Panc1 (cell line): ENCODE results near the gene MAGI1. TPM values are rescaled to one million over a fixed set of nuclear protein-coding genes. Genes with fewer than 3 reads are reported as not detected.

Experiments
- ATAC-seq: fragments of 200-7000 bp; cut with Tn5 transposase; 2 replicates; pipeline ENCODE4 v1.9.1; 2020; ENCODE audit warnings: mild to moderate bottlenecking, moderate library complexity
- BruUV-seq: library from RNA; stranded (reverse); fragments of 400-500 nt; replicated peaks from 2 replicates; lab custom pipeline; 2021; lab: Mats Ljungman, UMichigan
- CTCF ChIA-PET: fragments of 300-600 bp; sonication (Branson Sonifier 250); formaldehyde crosslinking; loops from one replicate; lab custom pipeline; 2022; ENCODE audit warnings: antibody characterized with exemption; lab: Charles Lee
- POLR2A ChIA-PET: fragments of 300-600 bp; sonication (Branson Sonifier 250); formaldehyde crosslinking; loops from one replicate; lab custom pipeline; 2022; ENCODE audit warnings: antibody characterized with exemption; lab: Charles Lee
- DNase-seq: peaks from one replicate; pipeline ENCODE4 v3.0.0-alpha.2; 2010; ENCODE audit warnings: low read depth, low spot score
- H3K27ac ChIP-seq: 2 replicates; pipeline ENCODE4 v1.5.1; 2011; ENCODE audit warnings: mild to moderate bottlenecking, low read length, inconsistent platforms
- H3K27me3 ChIP-seq: fragments of 200-500 bp; sonication (Bioruptor generic); 2 replicates; pipeline ENCODE4 v1.6.0; 2014; ENCODE audit warnings: low read length, inconsistent platforms; ENCODE audit not compliant: control insufficient read depth, insufficient read depth
- H3K36me3 ChIP-seq: fragments of 200-500 bp; sonication (Bioruptor generic); 2 replicates; pipeline ENCODE4 v1.5.1; 2014; ENCODE audit warnings: inconsistent platforms, mild to moderate bottlenecking, low read length, moderate library complexity; ENCODE audit not compliant: control insufficient read depth, insufficient read depth
- H3K4me1 ChIP-seq: 2 replicates; pipeline ENCODE4 v1.5.1; 2011; ENCODE audit warnings: inconsistent platforms, mild to moderate bottlenecking, low read length, moderate library complexity; ENCODE audit not compliant: control insufficient read depth, insufficient read depth
- H3K4me3 ChIP-seq, 2 experiments: 2 replicates each; pipeline ENCODE4 v1.5.1; 2011 to 2012; ENCODE audit warnings: low read depth in 2 of 2, low read length in 2 of 2, mild to moderate bottlenecking in 2 of 2, inconsistent platforms in 1 of 2, moderate library complexity in 1 of 2
- H3K9me3 ChIP-seq: fragments of 200-500 bp; sonication (Bioruptor generic); 2 replicates; pipeline ENCODE4 v1.5.1; 2014; ENCODE audit warnings: low read depth, mild to moderate bottlenecking, inconsistent platforms, low read length, moderate library complexity; ENCODE audit not compliant: control insufficient read depth, insufficient read depth
- CTCF ChIP-seq: fragments of 450-650 bp; IDR thresholded peaks from 2 replicates; pipeline ENCODE4 v1.5.1; 2017; ENCODE audit warnings: mild to moderate bottlenecking
- POLR2AphosphoS5 ChIP-seq: IDR thresholded peaks from 2 replicates; pipeline ENCODE4 v1.6.1; 2012; ENCODE audit warnings: mild to moderate bottlenecking, low read depth, low read length, moderate library complexity
- SIN3A ChIP-seq: IDR thresholded peaks from 2 replicates; pipeline ENCODE4 v1.6.1; 2012; ENCODE audit warnings: low read depth, mild to moderate bottlenecking, low read length, moderate library complexity, borderline replicate concordance; ENCODE audit not compliant: insufficient read depth
- TCF7L2 ChIP-seq: IDR thresholded peaks from 2 replicates; pipeline ENCODE4 v1.6.1; 2011; ENCODE audit warnings: mild to moderate bottlenecking, low read depth, low read length, inconsistent platforms
- in situ Hi-C: cut with HindIII; loops from 2 replicates; pipeline ENCODE4 v1.10.0; 2016; ENCODE audit warnings: low sequenced_read_pairs, low pct_unique_long_range_greater_than_20kb
- intact Hi-C: fragments of 100-400 bp; cut with micrococcal nuclease; formaldehyde crosslinking; loops from one replicate; pipeline ENCODE4 v1.10.0; 2022; ENCODE audit not compliant: unreplicated experiment
- total RNA-seq: library from RNA; stranded (reverse); gene quantifications from one replicate; pipeline ENCODE4 v1.2.1, GENCODE V29; 2021; ENCODE audit not compliant: unreplicated experiment
- TF ChIP-seq, protein P1 (sequence below), 2 experiments: IDR thresholded peaks; 2 replicates each; pipeline ENCODE4 v1.6.1; 2011 to 2012; ENCODE audit warnings: low read depth in 2 of 2, control low read depth in 1 of 2, low read length in 1 of 2, mild to moderate bottlenecking in 1 of 2, moderate library complexity in 1 of 2; ENCODE audit not compliant: insufficient read depth in 1 of 2

MAGI1 gene
- total RNA-seq, 1 experiment from 2014 or later, result 9.5 TPM

- H3K27ac ChIP-seq, result no peak overlapping the region
- in situ Hi-C loops (no loop called here), intact Hi-C loops (no loop called here)
- POLR2A ChIA-PET, result no interaction called here
- no peaks in the 10 kb centered on the region for H3K36me3 ChIP-seq
- H3K4me1 ChIP-seq, result no peaks in the 10 kb centered on the region
- H3K4me3 ChIP-seq, result no peak overlapping the region
- H3K9me3 ChIP-seq, result no peaks in the 10 kb centered on the region
- no peaks in the 10 kb centered on the region for H3K27me3 ChIP-seq
- ATAC-seq, result no peak
- TF ChIP-seq POLR2AphosphoS5 (no peak), CTCF (no peak), TCF7L2 (no peak)
- DNase-seq, result no peak
- BruUV-seq, result no TSS peak
- CTCF ChIA-PET, result no interaction called here
Observed at GRCh38 chr3:65616563-65616962, 422.2 kb downstream of the MAGI1 start.

GRCh38 chr3:65615329-65615728 is 423.4 kb downstream of the MAGI1 start:
- CTCF ChIA-PET, result no interaction called here
- in situ Hi-C loops, result no loop called here
- H3K4me1 ChIP-seq, result no peaks in the 10 kb centered on the region

More at GRCh38 chr3:65615329-65615728, 423.4 kb downstream of the MAGI1 start:
- no peak overlapping the region for H3K4me3 ChIP-seq
- H3K9me3 ChIP-seq, result no peaks in the 10 kb centered on the region
- BruUV-seq, result no TSS peak
- H3K27ac ChIP-seq, result no peak overlapping the region
- POLR2A ChIA-PET, result no interaction called here
- H3K36me3 ChIP-seq, result no peaks in the 10 kb centered on the region
- intact Hi-C loops, result no loop called here
- ATAC-seq (no peak), DNase-seq (no peak)
- H3K27me3 ChIP-seq, result no peaks in the 10 kb centered on the region
- TF ChIP-seq POLR2AphosphoS5 (no peak), TCF7L2 (no peak), SIN3A (no peak), CTCF (no peak)
- TF ChIP-seq, protein P1, sequence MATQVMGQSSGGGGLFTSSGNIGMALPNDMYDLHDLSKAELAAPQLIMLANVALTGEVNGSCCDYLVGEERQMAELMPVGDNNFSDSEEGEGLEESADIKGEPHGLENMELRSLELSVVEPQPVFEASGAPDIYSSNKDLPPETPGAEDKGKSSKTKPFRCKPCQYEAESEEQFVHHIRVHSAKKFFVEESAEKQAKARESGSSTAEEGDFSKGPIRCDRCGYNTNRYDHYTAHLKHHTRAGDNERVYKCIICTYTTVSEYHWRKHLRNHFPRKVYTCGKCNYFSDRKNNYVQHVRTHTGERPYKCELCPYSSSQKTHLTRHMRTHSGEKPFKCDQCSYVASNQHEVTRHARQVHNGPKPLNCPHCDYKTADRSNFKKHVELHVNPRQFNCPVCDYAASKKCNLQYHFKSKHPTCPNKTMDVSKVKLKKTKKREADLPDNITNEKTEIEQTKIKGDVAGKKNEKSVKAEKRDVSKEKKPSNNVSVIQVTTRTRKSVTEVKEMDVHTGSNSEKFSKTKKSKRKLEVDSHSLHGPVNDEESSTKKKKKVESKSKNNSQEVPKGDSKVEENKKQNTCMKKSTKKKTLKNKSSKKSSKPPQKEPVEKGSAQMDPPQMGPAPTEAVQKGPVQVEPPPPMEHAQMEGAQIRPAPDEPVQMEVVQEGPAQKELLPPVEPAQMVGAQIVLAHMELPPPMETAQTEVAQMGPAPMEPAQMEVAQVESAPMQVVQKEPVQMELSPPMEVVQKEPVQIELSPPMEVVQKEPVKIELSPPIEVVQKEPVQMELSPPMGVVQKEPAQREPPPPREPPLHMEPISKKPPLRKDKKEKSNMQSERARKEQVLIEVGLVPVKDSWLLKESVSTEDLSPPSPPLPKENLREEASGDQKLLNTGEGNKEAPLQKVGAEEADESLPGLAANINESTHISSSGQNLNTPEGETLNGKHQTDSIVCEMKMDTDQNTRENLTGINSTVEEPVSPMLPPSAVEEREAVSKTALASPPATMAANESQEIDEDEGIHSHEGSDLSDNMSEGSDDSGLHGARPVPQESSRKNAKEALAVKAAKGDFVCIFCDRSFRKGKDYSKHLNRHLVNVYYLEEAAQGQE (IDR thresholded peaks at IDR 0.05; ENCODE audit: insufficient read depth in 1 of 2, low read depth in 2 of 2, low read length in 1 of 2), result no peak
